Large intestine (tissue), 3 donors: ENCODE measurements around the gene SURF6. TPM values are rescaled to one million over a fixed set of nuclear protein-coding genes. Genes with fewer than 3 reads are reported as not detected.
"Not testable (repeated sequence)": the region's sequence is repeated elsewhere in the genome, so short reads cannot be mapped to it uniquely, and the experiment has no call there.

Source experiments
- DNase-seq, 2 donors: peaks; one replicate each; pipeline versions ENCODE4 v3.0.0 to v3.0.0-alpha.2; 2013
- H3K27ac ChIP-seq: one replicate; pipeline ENCODE4 v1.5.1; 2013; ENCODE audit warnings: low read length
- H3K27me3 ChIP-seq: 2 replicates; pipeline ENCODE4 v1.6.1; 2013; ENCODE audit warnings: low read length; ENCODE audit not compliant: control insufficient read depth, insufficient read depth
- H3K36me3 ChIP-seq: 2 replicates; pipeline ENCODE4 v1.6.1; 2013; ENCODE audit warnings: low read length; ENCODE audit not compliant: control insufficient read depth, insufficient read depth
- H3K4me1 ChIP-seq: one replicate; pipeline ENCODE4 v1.6.1; 2013; ENCODE audit warnings: low read length; ENCODE audit not compliant: control insufficient read depth, insufficient read depth
- H3K4me3 ChIP-seq: one replicate; pipeline ENCODE4 v1.5.1; 2013; ENCODE audit warnings: low read length
- H3K9me3 ChIP-seq: one replicate; pipeline ENCODE4 v1.6.1; 2013; ENCODE audit warnings: mild to moderate bottlenecking, low read depth, low read length, moderate library complexity; ENCODE audit not compliant: control insufficient read depth
- WGBS: methylation state at CpG from one replicate; pipeline ENCODE4 v1.1.5; 2013; ENCODE audit warnings: low lambda C conversion rate; ENCODE audit not compliant: insufficient coverage; 5-methylcytosine and 5-hydroxymethylcytosine counted together
- polyA plus RNA-seq: library from polyadenylated mRNA; unstranded; fragments of 120-200 nt; gene quantifications from one replicate; pipeline ENCODE4 v1.2.1, GENCODE V29; 2013

Gene SURF6
- polyA plus RNA-seq, 1 donor, result 41.8 TPM

DNA sequence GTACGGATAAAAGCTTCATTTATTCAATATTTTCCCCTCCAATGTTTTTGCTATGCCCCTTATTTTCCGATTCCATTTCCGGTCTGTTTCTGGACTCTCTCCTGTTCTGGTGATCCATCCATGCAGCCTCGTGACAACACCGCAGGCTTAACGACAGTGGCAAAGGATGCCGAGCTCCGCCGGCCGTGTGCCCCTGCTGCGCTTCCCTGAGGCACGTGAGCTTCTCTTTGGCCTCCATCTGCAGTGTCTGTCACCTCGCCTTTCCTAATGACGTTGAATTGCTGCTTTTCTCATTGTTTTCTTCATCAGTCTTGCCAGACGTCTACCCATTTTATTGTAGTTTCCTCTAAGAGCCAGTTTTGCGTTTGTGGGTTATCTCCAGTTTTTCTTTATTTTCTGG, 28.7 kb downstream of the SURF6 start:
- Histone ChIP-seq H3K36me3 (no peaks in the 10 kb centered on the region), H3K4me3 (no peak overlapping the region), H3K4me1 (no peaks in the 10 kb centered on the region), H3K27ac (no peak overlapping the region), H3K27me3 (no peaks in the 10 kb centered on the region), H3K9me3 (no peaks in the 10 kb centered on the region)
- DNase-seq, result no peak
- 63% methylated on average over 3 of the region's 16 CpGs for WGBS

DNA sequence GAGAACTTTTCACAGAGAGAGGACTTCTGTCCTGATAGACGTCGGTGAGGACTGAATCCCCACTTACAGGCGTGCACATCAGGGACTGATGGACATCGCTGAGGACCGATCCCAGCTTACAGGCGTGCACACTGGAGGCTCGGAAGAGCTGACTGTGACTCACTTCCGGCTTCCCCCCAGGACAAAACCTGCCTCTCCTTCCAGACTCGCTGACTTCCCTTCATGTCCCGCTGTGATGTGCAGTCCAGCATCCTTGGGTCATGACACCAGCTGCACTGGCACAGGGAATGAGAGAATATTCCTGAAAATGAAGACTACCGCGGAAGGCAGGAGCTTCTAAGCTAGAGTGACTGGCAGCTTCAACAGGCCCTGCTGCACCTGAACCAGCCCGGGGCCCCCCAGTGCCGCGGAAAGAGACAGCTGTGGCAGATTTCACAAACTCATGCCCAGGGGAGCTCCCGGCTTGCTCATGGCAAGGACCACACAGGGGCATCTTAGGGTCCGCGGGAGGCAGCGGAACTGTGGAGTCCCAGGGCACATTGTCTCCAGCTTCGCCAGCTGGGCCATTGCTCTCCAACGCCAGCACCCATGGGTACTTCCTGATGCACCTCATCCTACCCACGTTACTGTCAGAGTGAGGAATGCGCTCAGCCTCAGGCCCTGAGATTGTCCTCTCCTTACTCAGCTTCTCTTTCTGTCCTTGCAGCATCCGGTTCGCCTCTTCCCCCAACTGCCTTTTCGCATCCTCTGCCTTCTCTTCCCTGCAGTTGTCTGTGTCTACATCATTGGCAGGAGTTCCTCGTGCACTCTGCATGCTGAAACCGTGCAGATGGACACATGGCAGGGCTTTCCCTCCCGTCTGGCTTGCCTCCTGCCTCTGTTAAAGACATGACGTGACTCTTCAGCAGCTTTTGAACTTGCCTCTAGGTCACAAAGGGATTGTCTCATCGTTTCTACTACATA, 29.5 kb downstream of the SURF6 start:
- H3K27me3 ChIP-seq, result no peaks in the 10 kb centered on the region
- DNase-seq, result no peak
- H3K9me3 ChIP-seq, result no peaks in the 10 kb centered on the region
- no peak overlapping the region for H3K27ac ChIP-seq
- H3K4me1 ChIP-seq, result no peaks in the 10 kb centered on the region
- H3K36me3 ChIP-seq, result no peaks in the 10 kb centered on the region
- 78% methylated on average over 5 of the region's 31 CpGs for WGBS
- H3K4me3 ChIP-seq, result no peak overlapping the region

DNA sequence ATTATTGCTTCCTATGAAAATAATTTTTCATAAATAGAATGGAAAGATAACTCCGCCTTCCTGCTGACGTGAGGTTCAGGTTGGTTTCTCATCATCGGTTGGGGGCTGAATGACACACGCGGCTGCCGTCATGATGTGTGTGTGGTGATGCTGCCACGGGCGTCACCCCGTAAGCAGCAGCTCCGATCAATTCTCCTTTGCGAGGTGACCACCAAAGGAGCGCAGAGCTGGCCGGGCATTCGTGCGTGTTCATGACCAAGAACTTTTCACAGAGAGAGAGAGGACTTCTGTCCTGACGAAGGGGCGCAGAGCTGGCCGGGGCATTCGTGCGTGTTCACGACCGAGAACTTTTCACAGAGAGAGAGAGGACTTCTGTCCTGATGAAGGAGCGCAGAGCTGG, 30.3 kb downstream of the SURF6 start:
- DNase-seq, result no peak
- no peaks in the 10 kb centered on the region for H3K4me1 ChIP-seq
- no peak overlapping the region for H3K27ac ChIP-seq
- WGBS, result no CpG with 5 or more reads among the region's 23 CpGs
- no peaks in the 10 kb centered on the region for H3K9me3 ChIP-seq
- H3K4me3 ChIP-seq, result no peak overlapping the region
- H3K36me3 ChIP-seq, result no peaks in the 10 kb centered on the region
- no peaks in the 10 kb centered on the region for H3K27me3 ChIP-seq

GRCh38 chr9:133304477-133305377, 31.3 kb downstream of the SURF6 start:
- Histone ChIP-seq H3K9me3 (no peaks in the 10 kb centered on the region), H3K27me3 (no peaks in the 10 kb centered on the region), H3K27ac (no peak overlapping the region), H3K4me3 (no peak overlapping the region), H3K4me1 (no peaks in the 10 kb centered on the region), H3K36me3 (no peaks in the 10 kb centered on the region)
- no CpG with 5 or more reads among the region's 38 CpGs for WGBS
- no peak for DNase-seq

GRCh38 chr9:133304158-133304470, 31.9 kb downstream of the SURF6 start:
- H3K27ac ChIP-seq, result no peak overlapping the region
- no peaks in the 10 kb centered on the region for H3K9me3 ChIP-seq
- H3K4me3 ChIP-seq, result no peak overlapping the region
- no peaks in the 10 kb centered on the region for H3K36me3 ChIP-seq
- H3K4me1 ChIP-seq, result no peaks in the 10 kb centered on the region
- no CpG with 5 or more reads among the region's 13 CpGs for WGBS
- DNase-seq, result no peak
- no peaks in the 10 kb centered on the region for H3K27me3 ChIP-seq

DNA sequence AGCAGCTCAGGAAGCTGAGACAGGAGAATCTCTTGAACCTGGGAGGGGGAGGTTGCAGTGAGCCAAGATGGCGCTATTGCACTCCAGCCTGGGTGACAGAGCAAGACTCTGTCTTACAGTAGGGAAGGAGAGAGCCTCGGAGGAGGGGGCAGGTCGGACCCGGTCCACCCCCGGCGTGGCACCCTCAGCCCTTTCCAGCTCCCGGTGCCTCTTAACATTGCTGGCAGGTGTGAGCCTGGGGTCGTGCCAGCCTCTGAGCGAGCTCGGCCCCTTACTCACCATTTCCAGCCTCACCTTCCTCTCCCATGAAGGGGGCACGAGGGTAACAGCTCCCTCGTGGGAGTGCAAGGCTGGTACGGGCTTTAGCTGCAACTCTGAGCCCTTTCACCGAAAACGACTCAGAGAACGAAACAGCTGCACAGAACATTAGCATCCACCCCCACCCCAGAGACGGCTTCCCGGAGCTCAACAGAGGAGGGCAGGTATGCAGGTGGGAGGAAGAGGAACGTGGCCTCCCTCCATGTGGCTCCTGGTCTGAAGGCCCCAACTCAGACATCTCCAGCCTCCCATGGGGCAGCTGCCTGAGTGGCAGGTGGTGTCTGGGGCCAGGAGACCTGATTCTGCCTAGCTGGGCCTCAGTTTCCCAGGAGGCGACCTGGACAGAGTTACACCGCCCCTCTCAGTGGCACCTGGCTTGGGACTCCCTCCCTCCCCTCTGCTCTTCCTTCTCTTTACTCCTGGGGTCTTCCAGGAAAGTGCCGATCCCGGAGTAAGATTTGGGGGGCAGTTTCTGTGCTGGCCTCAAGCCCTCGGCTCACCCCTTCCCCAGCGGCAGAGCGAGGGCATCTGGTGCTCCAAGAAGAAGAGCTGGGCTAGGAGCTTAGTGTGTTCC, 32.5 kb downstream of the SURF6 start:
- H3K27me3 ChIP-seq, result no peaks in the 10 kb centered on the region

GRCh38 chr9:133301253-133302230, 34.4 kb downstream of the SURF6 start:
- Histone ChIP-seq H3K27me3 (no peaks in the 10 kb centered on the region), H3K4me1 (no peaks in the 10 kb centered on the region), H3K27ac (no peak overlapping the region), H3K36me3 (no peaks in the 10 kb centered on the region), H3K9me3 (no peaks in the 10 kb centered on the region), H3K4me3 (no peak overlapping the region)
- WGBS, result no CpG with 5 or more reads among the region's 13 CpGs
- no peak for DNase-seq

More for the DNA sequence above, 32.5 kb downstream of the SURF6 start:
- no CpG with 5 or more reads among the region's 26 CpGs for WGBS
- DNase-seq, result no peak
- Histone ChIP-seq H3K9me3 (no peaks in the 10 kb centered on the region), H3K27ac (no peak overlapping the region), H3K4me1 (no peaks in the 10 kb centered on the region), H3K4me3 (no peak overlapping the region), H3K36me3 (no peaks in the 10 kb centered on the region)

DNA sequence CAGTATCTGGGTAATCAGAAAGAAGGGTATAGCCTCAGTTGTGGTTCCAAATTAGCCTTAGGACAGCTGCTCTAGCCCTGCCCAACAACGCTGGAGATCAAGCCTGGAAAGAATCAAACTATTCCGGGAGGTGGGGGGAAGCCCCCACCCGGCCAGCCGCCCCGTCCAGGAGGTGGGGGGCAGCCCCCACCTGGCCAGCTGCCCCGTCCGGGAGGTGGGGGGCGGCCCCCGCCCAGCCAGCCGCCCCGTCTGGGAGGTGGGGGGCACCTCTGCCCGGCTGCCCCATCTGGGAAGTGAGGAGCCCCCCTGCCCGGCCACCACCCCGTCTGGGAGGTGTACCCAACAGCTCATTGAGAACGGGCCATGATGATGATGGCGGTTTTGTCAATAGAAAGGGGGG, 36.0 kb downstream of the SURF6 start:
- H3K4me3 ChIP-seq, DNase-seq, H3K27ac ChIP-seq, H3K27me3 ChIP-seq, H3K4me1 ChIP-seq, H3K9me3 ChIP-seq, H3K36me3 ChIP-seq: not testable (repeated sequence)
- no CpG with 5 or more reads among the region's 16 CpGs for WGBS

DNA sequence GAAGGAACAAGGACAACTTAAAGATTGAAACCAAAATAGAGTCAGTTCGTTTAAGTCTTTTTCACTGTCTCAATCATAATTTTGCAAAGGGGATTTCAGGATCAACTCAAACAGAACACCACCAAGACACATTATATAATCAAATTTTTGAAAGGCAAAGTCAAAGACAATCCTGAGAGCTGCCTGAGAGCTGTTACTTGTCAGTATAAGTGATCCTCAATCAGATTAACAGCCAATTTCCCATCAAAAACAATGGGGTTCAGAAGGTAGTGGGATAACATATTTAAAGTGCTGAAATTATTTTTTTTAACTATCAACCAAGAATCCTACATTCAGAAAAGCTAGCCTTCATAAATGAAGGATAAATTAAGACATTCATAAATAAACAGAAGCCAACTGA, 41.7 kb downstream of the SURF6 start:
- no peaks in the 10 kb centered on the region for H3K36me3 ChIP-seq
- no peaks in the 10 kb centered on the region for H3K4me1 ChIP-seq
- H3K27me3 ChIP-seq, result no peaks in the 10 kb centered on the region
- no peak overlapping the region for H3K27ac ChIP-seq
- H3K4me3 ChIP-seq, result no peak overlapping the region
- peaks cover 9% of the 10 kb centered on the region for H3K9me3 ChIP-seq
- no peak for DNase-seq
- WGBS, result 86% methylated on average over 1 of the region's 1 CpG
